Esophagus muscularis mucosa (tissue), 4 donors: ENCODE results near the gene DNTTIP2. TPM values are rescaled to one million over a fixed set of nuclear protein-coding genes. Genes with fewer than 3 reads are reported as not detected.
"Not testable (repeated sequence)": the region's sequence is repeated elsewhere in the genome, so short reads cannot be mapped to it uniquely, and the experiment has no call there.

Experiments used
- DNase-seq: peaks from one replicate; pipeline ENCODE4 v3.0.0-alpha.2; 2017; ENCODE audit errors: extremely low spot score
- H3K27ac ChIP-seq, 4 donors: fragments of 200-600 bp; sonication (generic); replicated peaks in 1 of 4; 1 replicate in 3 of 4; 2 replicates in 1 of 4; pipeline ENCODE4 v1.5.1; 2016 to 2019; ENCODE audit warnings: mild to moderate bottlenecking in 1 of 4
- H3K27me3 ChIP-seq, 4 donors: fragments of 200-600 bp; sonication (generic); one replicate each; pipeline versions ENCODE4 v1.5.1 to v1.6.0; 2016 to 2019
- H3K36me3 ChIP-seq, 4 donors: fragments of 200-600 bp; sonication (generic); one replicate each; pipeline ENCODE4 v1.5.1; 2016 to 2019
- H3K4me1 ChIP-seq, 4 donors: fragments of 200-600 bp; sonication (generic); one replicate each; pipeline ENCODE4 v1.5.1; 2016 to 2019
- H3K4me3 ChIP-seq, 4 donors: fragments of 200-600 bp; sonication (generic); 1 replicate in 2 of 4; 2 replicates in 2 of 4; pipeline ENCODE4 v1.5.1; 2016 to 2019; ENCODE audit warnings: mild to moderate bottlenecking in 4 of 4, moderate library complexity in 1 of 4
- H3K9me3 ChIP-seq, 4 donors: fragments of 200-600 bp; sonication (generic); 1 replicate in 3 of 4; 2 replicates in 1 of 4; pipeline ENCODE4 v1.5.1; 2016 to 2019
- EP300 ChIP-seq: sonication (generic); formaldehyde crosslinking; IDR thresholded peaks from one replicate; pipeline ENCODE4 v1.6.1; 2017; ENCODE audit warnings: antibody characterized with exemption
- POLR2A ChIP-seq: fragments of 450-650 bp; IDR thresholded peaks from one replicate; pipeline ENCODE4 v1.6.1; 2017; ENCODE audit warnings: antibody characterized with exemption, moderate library complexity, mild to moderate bottlenecking, low read depth
- POLR2AphosphoS5 ChIP-seq, 2 donors: sonication (generic); formaldehyde crosslinking; IDR thresholded peaks; one replicate each; pipeline ENCODE4 v1.6.1; 2017; ENCODE audit warnings: antibody characterized with exemption in 2 of 2
- WGBS: methylation state at CpG from one replicate; pipeline ENCODE4 v1.1.5; 2018; 5-methylcytosine and 5-hydroxymethylcytosine counted together
- intact Hi-C: fragments of 100-400 bp; cut with DNase I; formaldehyde crosslinking; loops from one replicate; pipeline ENCODE4 v1.15.1; 2023
- total RNA-seq, 4 donors: library from RNA; depleted of rRNA; stranded (reverse); fragments of >200 nt; gene quantifications; one replicate each; pipeline versions ENCODE4 v1.1.0 to v1.2.1, GENCODE V29; 2016
- TF ChIP-seq, protein P1 (sequence below), 3 experiments: fragments of 200-600 bp in 2 of 3; fragments of 450-650 bp in 1 of 3; sonication (generic) in 2 of 3; IDR thresholded peaks; one replicate each; pipeline ENCODE4 v1.5.1; 2017 to 2019; ENCODE audit warnings: antibody characterized with exemption in 3 of 3, mild to moderate bottlenecking in 2 of 3, moderate library complexity in 1 of 3

DNTTIP2 gene, protein sequence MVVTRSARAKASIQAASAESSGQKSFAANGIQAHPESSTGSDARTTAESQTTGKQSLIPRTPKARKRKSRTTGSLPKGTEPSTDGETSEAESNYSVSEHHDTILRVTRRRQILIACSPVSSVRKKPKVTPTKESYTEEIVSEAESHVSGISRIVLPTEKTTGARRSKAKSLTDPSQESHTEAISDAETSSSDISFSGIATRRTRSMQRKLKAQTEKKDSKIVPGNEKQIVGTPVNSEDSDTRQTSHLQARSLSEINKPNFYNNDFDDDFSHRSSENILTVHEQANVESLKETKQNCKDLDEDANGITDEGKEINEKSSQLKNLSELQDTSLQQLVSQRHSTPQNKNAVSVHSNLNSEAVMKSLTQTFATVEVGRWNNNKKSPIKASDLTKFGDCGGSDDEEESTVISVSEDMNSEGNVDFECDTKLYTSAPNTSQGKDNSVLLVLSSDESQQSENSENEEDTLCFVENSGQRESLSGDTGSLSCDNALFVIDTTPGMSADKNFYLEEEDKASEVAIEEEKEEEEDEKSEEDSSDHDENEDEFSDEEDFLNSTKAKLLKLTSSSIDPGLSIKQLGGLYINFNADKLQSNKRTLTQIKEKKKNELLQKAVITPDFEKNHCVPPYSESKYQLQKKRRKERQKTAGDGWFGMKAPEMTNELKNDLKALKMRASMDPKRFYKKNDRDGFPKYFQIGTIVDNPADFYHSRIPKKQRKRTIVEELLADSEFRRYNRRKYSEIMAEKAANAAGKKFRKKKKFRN
- 10 to 100 TPM; 23.3 to 43.4 (median 31.4) TPM for total RNA-seq

DNA sequence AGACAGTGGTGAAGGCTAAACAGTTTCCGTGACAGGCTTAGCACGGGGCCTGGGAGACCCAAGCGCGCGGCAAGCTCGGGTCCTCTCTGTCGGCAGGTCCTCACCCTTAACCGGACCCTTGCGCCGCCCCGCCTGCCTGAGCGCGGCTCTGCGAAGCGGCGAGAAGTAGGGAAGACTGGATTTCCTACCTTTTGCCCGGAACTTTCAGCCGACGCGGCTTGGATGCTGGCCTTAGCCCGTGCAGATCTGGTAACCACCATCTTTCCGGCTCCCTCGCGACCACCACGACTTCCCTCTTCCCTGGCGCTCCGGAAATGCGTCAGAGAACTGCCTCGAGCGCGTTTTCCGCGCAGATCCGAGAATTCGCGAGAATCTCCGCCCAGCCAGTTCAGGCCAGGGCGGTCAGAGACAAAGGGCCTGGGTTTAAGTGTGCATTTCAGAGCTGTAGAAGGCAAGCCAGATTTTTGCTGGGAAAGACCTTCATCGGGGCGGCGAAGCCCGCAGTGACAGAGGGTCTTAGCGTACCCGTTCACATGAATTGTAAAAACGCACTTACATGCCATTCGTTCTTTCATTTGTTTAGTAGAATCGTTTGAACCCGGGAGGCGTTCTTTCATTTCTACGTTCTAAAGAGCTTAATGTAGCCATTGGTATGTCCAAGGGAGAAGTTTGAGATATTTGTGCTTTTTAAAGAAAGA, at the start of gene DNTTIP2:
Gene DNTTIP2 (minus strand): TSS at position 318 of the 698 bp plus-strand sequence. CDS start 58 bp downstream, at position 260.
- peaks cover 24 to 41% (median 36%) of the 10 kb centered on the region in 4 donors for H3K36me3 ChIP-seq
- H3K27ac ChIP-seq: peak within 1 kb of the TSS; percentile 86 to 94 (median 92)
- intact Hi-C loops: loop anchor here (2.0 kb wide), 1 partner anchor 30 kb away; the partner anchor contains the start of gene GCLM
- H3K4me1 ChIP-seq: peaks cover 22 to 37% (median 34%) of the 10 kb centered on the region in 4 donors
- H3K27me3 ChIP-seq: no peaks in the 10 kb centered on the region
- TF ChIP-seq EP300 (no peak), POLR2AphosphoS5 (IDR thresholded peaks at IDR 0.05) (peak; percentile 96 to 99), POLR2A (peak; percentile 68)
- TF ChIP-seq, protein P1, sequence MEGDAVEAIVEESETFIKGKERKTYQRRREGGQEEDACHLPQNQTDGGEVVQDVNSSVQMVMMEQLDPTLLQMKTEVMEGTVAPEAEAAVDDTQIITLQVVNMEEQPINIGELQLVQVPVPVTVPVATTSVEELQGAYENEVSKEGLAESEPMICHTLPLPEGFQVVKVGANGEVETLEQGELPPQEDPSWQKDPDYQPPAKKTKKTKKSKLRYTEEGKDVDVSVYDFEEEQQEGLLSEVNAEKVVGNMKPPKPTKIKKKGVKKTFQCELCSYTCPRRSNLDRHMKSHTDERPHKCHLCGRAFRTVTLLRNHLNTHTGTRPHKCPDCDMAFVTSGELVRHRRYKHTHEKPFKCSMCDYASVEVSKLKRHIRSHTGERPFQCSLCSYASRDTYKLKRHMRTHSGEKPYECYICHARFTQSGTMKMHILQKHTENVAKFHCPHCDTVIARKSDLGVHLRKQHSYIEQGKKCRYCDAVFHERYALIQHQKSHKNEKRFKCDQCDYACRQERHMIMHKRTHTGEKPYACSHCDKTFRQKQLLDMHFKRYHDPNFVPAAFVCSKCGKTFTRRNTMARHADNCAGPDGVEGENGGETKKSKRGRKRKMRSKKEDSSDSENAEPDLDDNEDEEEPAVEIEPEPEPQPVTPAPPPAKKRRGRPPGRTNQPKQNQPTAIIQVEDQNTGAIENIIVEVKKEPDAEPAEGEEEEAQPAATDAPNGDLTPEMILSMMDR (IDR thresholded peaks at IDR 0.05): peak in 1 of 3 experiments; percentile 8
- H3K4me3 ChIP-seq: peak within 1 kb of the TSS; percentile 84 to 98 (median 92)
- WGBS: under 1% methylated on average over 44 of the region's 50 CpGs
- H3K9me3 ChIP-seq: no peaks in the 10 kb centered on the region
- peak; percentile 97 for DNase-seq

DNA sequence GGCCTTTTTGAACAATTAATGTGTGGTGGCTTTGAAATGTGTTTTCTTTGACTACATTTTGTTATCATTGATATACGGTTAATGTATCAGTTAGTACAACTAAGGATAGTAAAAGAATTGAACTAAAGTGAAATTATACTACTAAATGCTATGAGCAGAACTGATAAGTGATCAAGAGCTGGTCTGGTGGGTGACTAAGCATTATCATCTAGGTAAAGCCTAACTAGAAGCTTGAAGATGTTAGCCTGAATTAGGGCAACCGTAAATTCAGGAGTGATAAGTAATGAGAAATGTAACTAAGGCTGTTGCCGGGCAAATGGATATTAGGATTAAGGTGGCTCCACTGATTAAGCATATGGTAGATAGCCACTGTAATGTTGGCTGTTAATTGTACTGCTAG, 46.2 kb upstream of the DNTTIP2 start:
- intact Hi-C loops: no loop called here

DNA sequence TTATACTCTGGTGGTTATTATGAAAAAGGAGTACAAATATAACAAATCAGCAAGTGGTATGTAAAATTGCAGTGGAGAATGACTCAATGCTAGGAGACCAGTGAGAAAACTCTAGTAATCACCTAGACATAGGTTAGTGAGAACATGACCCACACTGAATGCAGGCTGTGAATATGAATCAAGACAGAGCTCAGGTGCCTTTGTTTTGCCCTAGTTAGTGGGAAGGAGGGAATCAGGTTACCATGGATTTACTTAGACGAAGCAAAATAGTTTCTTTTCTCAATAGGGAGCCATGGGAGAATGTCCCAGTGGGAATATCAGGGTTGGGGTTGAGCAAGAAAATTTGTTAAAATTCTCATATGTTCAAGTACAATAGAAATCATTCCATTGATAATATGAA, 40.8 kb upstream of the DNTTIP2 start:
- TF ChIP-seq POLR2A (no peak), POLR2AphosphoS5 (IDR thresholded peaks at IDR 0.05) (no peak), EP300 (no peak)
- TF ChIP-seq, protein P1 (IDR thresholded peaks at IDR 0.05): no peak
- H3K4me1 ChIP-seq: no peaks in the 10 kb centered on the region
- H3K9me3 ChIP-seq: peaks cover 0 to 11% (median 7%) of the 10 kb centered on the region in 4 donors
- DNase-seq: no peak
- H3K27me3 ChIP-seq: no peaks in the 10 kb centered on the region
- 22% methylated on average over 1 of the region's 1 CpG for WGBS
- H3K27ac ChIP-seq: no peak overlapping the region
- intact Hi-C loops: no loop called here
- H3K4me3 ChIP-seq: no peak overlapping the region
- no peaks in the 10 kb centered on the region for H3K36me3 ChIP-seq

More for the DNA sequence above, 46.2 kb upstream of the DNTTIP2 start:
- H3K9me3 ChIP-seq: peaks cover 0 to 3% (median 0%) of the 10 kb centered on the region in 4 donors
- H3K36me3 ChIP-seq: no peaks in the 10 kb centered on the region
- H3K4me1 ChIP-seq: no peaks in the 10 kb centered on the region
- DNase-seq: no peak
- TF ChIP-seq POLR2A: no peak
- TF ChIP-seq EP300: no peak
- TF ChIP-seq, protein P1 (IDR thresholded peaks at IDR 0.05): no peak
- TF ChIP-seq POLR2AphosphoS5 (IDR thresholded peaks at IDR 0.05): no peak
- no peaks in the 10 kb centered on the region for H3K27me3 ChIP-seq
- 94% methylated on average over 3 of the region's 3 CpGs for WGBS
- H3K27ac ChIP-seq: no peak overlapping the region
- no peak overlapping the region for H3K4me3 ChIP-seq

DNA sequence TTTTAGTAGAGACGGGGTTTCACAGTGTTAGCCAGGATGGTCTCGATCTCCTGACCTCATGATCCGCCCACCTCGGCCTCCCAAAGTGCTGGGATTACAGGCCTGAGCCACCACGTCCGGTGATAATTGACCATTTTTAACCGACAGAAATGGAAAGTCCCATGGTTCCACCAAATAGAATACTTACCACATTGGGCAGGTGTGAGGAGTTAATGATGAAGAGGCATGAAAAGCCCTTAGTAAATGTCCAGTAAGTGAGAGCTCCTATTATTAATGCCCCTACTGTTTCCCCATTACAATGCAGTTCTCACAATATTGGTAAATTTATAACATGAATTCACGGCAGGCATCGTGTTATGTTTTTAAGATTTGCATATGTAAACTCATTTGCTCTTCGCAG, 38.3 kb upstream of the DNTTIP2 start:
- intact Hi-C loops: no loop called here
- DNase-seq: no peak
- Histone ChIP-seq H3K9me3 (peaks cover 0 to 11% (median 7%) of the 10 kb centered on the region in 4 donors), H3K27ac (no peak overlapping the region), H3K27me3 (no peaks in the 10 kb centered on the region), H3K4me1 (no peaks in the 10 kb centered on the region), H3K4me3 (no peak overlapping the region), H3K36me3 (no peaks in the 10 kb centered on the region)
- WGBS: 91% methylated on average over 10 of the region's 10 CpGs
- TF ChIP-seq, protein P1 (IDR thresholded peaks at IDR 0.05): no peak
- TF ChIP-seq POLR2A (no peak), POLR2AphosphoS5 (IDR thresholded peaks at IDR 0.05) (no peak), EP300 (no peak)

DNA sequence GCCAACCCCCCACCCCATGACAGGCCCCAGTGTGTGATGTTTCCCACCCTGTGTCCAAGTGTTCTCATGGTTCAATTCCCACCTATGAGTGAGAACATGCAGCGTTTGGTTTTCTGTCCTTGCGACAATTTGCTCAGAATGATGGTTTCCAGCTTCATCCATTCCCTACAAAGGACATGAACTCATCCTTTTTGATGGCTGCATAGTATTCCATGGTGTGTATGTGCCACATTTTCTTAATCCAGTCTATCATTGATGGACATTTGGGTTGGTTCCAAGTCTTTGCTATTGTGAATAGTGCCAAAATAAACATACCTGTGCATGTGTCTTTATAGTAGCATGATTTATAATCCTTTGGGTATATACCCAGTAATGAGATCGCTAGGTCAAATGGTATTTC, 31.9 kb upstream of the DNTTIP2 start:
- H3K27ac ChIP-seq, intact Hi-C loops, H3K27me3 ChIP-seq, H3K36me3 ChIP-seq, DNase-seq, H3K4me3 ChIP-seq, H3K9me3 ChIP-seq: not testable (repeated sequence)
- peaks cover 13 to 21% (median 20%) of the 10 kb centered on the region in 4 donors for H3K4me1 ChIP-seq
- 90% methylated on average over 3 of the region's 3 CpGs for WGBS
